ENCODE data around the gene NOTUM.

DNA sequence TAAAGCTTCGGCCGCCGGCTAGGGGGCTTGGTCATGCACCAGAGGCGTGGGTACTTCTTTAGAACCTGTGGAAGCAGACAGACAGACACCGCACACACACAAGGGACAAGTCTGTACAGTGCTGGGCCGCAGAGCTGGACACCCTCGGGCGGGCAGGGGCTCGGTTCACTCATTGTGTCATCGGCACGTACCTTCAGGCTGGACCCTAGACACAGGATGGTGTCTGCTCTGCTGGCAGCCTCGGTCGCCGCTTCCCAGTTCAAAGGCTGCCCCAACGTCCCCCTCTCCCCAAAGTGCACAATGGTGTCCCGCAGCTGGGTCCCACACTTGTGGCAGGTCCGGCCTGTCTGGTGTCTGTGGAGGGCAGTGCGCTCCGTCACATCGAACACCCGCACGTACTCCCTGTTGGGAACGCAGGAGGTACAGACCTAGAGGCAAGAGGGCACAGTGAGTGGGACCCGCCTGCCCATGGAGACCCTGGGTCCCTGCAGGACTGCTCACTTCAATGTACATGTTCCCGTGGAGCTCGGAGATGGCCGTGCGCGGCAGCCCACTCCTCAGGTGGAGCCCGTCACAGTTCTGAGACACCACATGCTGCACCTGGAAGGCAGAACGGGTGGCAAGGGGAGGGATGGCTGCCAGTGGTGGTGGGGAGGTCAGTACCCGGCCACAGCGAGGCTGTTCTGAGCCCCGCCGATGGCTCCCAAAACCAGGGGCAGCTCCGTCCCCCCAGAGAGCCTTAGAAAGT lies 46.7 kb downstream of the NOTUM start:
- 0 out of 2 replicates have a peak, but pooled peaks have one; percentile 39 for TF ChIP-seq POLR2A (IDR thresholded peaks at IDR 0.05; ENCODE audit: low read depth, low read length)
- TF ChIP-seq NFYB (IDR thresholded peaks at IDR 0.05; ENCODE audit: insufficient read depth, low read depth, low read length): no peak
